PC-9 (cell line): ENCODE measurements around the gene PRMT5. TPM values are rescaled to one million over a fixed set of nuclear protein-coding genes. Genes with fewer than 3 reads are reported as not detected.
"Not testable (repeated sequence)": the region's sequence is repeated elsewhere in the genome, so short reads cannot be mapped to it uniquely, and the experiment has no call there.

Experiments used
- BruUV-seq: library from RNA; stranded (reverse); fragments of 400-500 nt; replicated peaks from 2 replicates; lab custom pipeline; 2021; lab: Mats Ljungman, UMichigan
- CTCF ChIA-PET: fragments of 300-600 bp; sonication (Branson Sonifier 250); formaldehyde crosslinking; loops from one replicate; lab custom pipeline; 2022; ENCODE audit warnings: antibody characterized with exemption; lab: Charles Lee
- POLR2A ChIA-PET: fragments of 300-600 bp; sonication (Branson Sonifier 250); formaldehyde crosslinking; loops from one replicate; lab custom pipeline; 2022; ENCODE audit warnings: antibody characterized with exemption; ENCODE audit not compliant: unreplicated experiment; lab: Charles Lee
- DNase-seq, 2 experiments: peaks; one replicate each; pipeline versions ENCODE4 v3.0.0 to v3.0.0-alpha.2; 2015 to 2022; ENCODE audit warnings: mixed read lengths in 1 of 2
- H2AFZ ChIP-seq: fragments of 200-600 bp; sonication (generic); 2 replicates; pipeline ENCODE4 v1.8.1; 2017; ENCODE audit warnings: antibody characterized with exemption
- H3F3A ChIP-seq: fragments of 200-600 bp; sonication (generic); 2 replicates; pipeline ENCODE4 v1.8.1; 2017; ENCODE audit warnings: antibody characterized with exemption, mild to moderate bottlenecking, low read depth; ENCODE audit not compliant: insufficient read depth
- H3K27ac ChIP-seq: fragments of 200-600 bp; sonication (generic); 2 replicates; pipeline ENCODE4 v1.6.1; 2016; ENCODE audit warnings: mixed run types
- H3K27me3 ChIP-seq: fragments of 200-600 bp; sonication (generic); 2 replicates; pipeline ENCODE4 v1.6.1; 2016; ENCODE audit warnings: low read depth, mixed run types; ENCODE audit not compliant: insufficient read depth
- H3K36me3 ChIP-seq: fragments of 200-600 bp; sonication (generic); 2 replicates; pipeline ENCODE4 v1.6.1; 2016; ENCODE audit warnings: low read depth, mixed run types
- H3K4me1 ChIP-seq: fragments of 200-600 bp; sonication (generic); replicated peaks from 2 replicates; pipeline ENCODE4 v1.6.1; 2016; ENCODE audit warnings: mixed run types; ENCODE audit not compliant: insufficient read depth
- H3K4me2 ChIP-seq: fragments of 200-600 bp; sonication (generic); 2 replicates; pipeline ENCODE4 v1.6.1; 2017; ENCODE audit warnings: mixed run types
- H3K4me3 ChIP-seq: fragments of 200-600 bp; sonication (generic); 2 replicates; pipeline ENCODE4 v1.6.1; 2016; ENCODE audit warnings: mixed run types
- H3K79me2 ChIP-seq: fragments of 200-600 bp; sonication (generic); 2 replicates; pipeline ENCODE4 v1.6.1; 2017; ENCODE audit warnings: low read depth, mixed run types
- H3K9me2 ChIP-seq: fragments of 200-600 bp; sonication (generic); 2 replicates; pipeline ENCODE4 v1.8.1; 2017; ENCODE audit warnings: mild to moderate bottlenecking; ENCODE audit not compliant: insufficient read depth
- H3K9me3 ChIP-seq: fragments of 200-600 bp; sonication (generic); 2 replicates; pipeline ENCODE4 v1.8.1; 2016; ENCODE audit warnings: low read depth; ENCODE audit not compliant: insufficient read depth
- H4K20me1 ChIP-seq: fragments of 200-600 bp; sonication (generic); 2 replicates; pipeline ENCODE4 v1.8.1; 2017; ENCODE audit not compliant: insufficient read depth
- EZH2 ChIP-seq: fragments of 200-600 bp; sonication (generic); IDR thresholded peaks from 2 replicates; pipeline ENCODE4 v1.8.0; 2017; ENCODE audit warnings: antibody characterized with exemption, low read depth
- intact Hi-C: fragments of 100-400 bp; cut with micrococcal nuclease; formaldehyde crosslinking; loops from one replicate; pipeline ENCODE4 v1.10.0; 2022; ENCODE audit not compliant: unreplicated experiment
- total RNA-seq: library from RNA; stranded (reverse); gene quantifications from 2 replicates; pipeline ENCODE4 v1.2.3, GENCODE V29; 2021
- TF ChIP-seq, protein P1 (sequence below): fragments of 200-600 bp; sonication (generic); conservative IDR thresholded peaks from 2 replicates; pipeline ENCODE4 v1.6.1; 2017; ENCODE audit warnings: mixed run types, antibody characterized with exemption, mild to moderate bottlenecking, moderate library complexity

Gene PRMT5
- total RNA-seq, 1 experiment from 2014 or later: 73.2 TPM

DNA sequence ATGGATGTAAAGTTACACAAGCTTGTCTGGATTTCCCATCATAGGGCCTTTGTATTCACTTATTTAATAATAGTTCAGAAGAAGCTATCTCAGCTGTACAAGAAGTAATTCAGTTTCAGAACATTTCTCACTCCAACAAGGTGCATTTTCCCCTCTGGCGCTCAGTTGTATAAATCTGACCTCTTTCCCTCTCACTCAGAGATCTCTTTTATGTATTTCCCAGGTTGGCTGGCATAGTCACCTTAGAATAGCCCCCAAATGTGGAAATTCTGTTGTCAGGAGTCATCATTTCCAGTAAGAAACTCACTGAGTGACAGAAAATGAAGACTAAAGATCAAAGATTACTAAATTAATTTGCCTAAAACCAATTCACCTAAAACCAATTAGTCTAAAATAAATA, 42.0 kb upstream of the PRMT5 start:
- no peaks in the 10 kb centered on the region; the same call in none of the 2 replicates for H3F3A ChIP-seq
- POLR2A ChIA-PET: no interaction called here
- no peaks in the 10 kb centered on the region for H3K9me3 ChIP-seq
- no peak overlapping the region for H3K4me3 ChIP-seq
- BruUV-seq: no TSS peak
- intact Hi-C loops: no loop called here
- peaks cover 5% of the 10 kb centered on the region for H3K36me3 ChIP-seq
- H3K4me2 ChIP-seq: no peak overlapping the region
- CTCF ChIA-PET: no interaction called here
- no peaks in the 10 kb centered on the region for H4K20me1 ChIP-seq
- DNase-seq: no peak
- H3K27me3 ChIP-seq: no peaks in the 10 kb centered on the region
- no peaks in the 10 kb centered on the region for H3K9me2 ChIP-seq
- H3K79me2 ChIP-seq: no peaks in the 10 kb centered on the region
- peaks cover 3% of the 10 kb centered on the region; the same call in 1 of the 2 replicates for H3K4me1 ChIP-seq
- no peak overlapping the region for H2AFZ ChIP-seq
- H3K27ac ChIP-seq: no peak overlapping the region
- no peak for TF ChIP-seq EZH2
- TF ChIP-seq, protein P1, sequence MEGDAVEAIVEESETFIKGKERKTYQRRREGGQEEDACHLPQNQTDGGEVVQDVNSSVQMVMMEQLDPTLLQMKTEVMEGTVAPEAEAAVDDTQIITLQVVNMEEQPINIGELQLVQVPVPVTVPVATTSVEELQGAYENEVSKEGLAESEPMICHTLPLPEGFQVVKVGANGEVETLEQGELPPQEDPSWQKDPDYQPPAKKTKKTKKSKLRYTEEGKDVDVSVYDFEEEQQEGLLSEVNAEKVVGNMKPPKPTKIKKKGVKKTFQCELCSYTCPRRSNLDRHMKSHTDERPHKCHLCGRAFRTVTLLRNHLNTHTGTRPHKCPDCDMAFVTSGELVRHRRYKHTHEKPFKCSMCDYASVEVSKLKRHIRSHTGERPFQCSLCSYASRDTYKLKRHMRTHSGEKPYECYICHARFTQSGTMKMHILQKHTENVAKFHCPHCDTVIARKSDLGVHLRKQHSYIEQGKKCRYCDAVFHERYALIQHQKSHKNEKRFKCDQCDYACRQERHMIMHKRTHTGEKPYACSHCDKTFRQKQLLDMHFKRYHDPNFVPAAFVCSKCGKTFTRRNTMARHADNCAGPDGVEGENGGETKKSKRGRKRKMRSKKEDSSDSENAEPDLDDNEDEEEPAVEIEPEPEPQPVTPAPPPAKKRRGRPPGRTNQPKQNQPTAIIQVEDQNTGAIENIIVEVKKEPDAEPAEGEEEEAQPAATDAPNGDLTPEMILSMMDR: no peak

- H3K79me2 ChIP-seq: no peaks in the 10 kb centered on the region
- no peak for TF ChIP-seq EZH2
- TF ChIP-seq, protein P1: no peak
- H3K27me3 ChIP-seq: no peaks in the 10 kb centered on the region
- no peaks in the 10 kb centered on the region for H3K9me3 ChIP-seq
- H3K9me2 ChIP-seq: no peaks in the 10 kb centered on the region
- H3K4me2 ChIP-seq: no peak overlapping the region
- no peaks in the 10 kb centered on the region for H3K4me1 ChIP-seq
- intact Hi-C loops: no loop called here
- H2AFZ ChIP-seq: no peak overlapping the region
- no TSS peak for BruUV-seq
- no peaks in the 10 kb centered on the region; the same call in 1 of the 2 replicates for H3F3A ChIP-seq
- H4K20me1 ChIP-seq: no peaks in the 10 kb centered on the region
- no peak for DNase-seq
- no peaks in the 10 kb centered on the region for H3K36me3 ChIP-seq
- ChIA-PET CTCF (no interaction called here), POLR2A (no interaction called here)
- no peak overlapping the region for H3K4me3 ChIP-seq
- no peak overlapping the region for H3K27ac ChIP-seq
Observed at GRCh38 chr14:22966783-22967269, 37.6 kb upstream of the PRMT5 start.

DNA sequence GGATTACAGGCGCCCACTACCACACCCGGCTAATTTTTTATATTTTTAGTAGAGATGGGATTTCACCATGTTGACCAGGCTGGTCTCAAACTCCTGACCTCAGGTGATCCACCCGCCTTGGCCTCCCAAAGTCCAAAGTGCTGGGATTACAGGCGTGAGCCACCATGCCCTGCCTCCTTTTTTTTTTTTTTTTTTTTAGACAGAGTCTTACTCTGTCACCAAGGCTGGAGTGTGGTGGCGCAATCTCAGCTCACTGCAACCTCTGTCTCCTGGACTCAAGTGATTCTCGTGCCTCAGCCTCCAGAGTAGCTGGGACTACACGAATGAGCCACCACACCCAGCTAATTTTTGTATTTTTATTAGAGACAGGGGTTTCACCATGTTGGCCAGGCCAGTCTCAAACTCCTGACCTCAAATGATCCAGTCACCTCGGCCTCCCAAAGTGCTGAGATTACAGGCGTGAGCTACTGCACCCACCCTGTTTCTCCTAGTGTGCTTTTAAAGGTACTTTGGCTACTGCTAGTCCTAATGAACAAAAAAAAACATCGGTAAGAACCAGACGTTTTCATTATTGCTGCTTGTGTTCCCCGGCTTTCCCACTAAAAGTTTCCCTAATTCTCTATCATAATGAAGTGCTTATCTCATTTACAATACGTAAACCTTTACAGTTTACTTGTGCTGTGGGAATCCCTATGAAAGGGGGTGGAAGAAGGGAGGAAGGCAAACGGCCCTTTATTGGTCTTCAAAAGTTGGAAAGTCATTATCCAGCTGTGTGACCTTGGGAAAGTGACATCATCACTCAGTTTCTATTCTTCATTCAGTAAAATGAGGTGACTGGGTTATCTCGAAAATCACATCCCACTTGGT, 37.0 kb upstream of the PRMT5 start:
- H3F3A ChIP-seq, H3K27ac ChIP-seq, H3K79me2 ChIP-seq, H3K36me3 ChIP-seq, H3K9me2 ChIP-seq, H4K20me1 ChIP-seq, BruUV-seq, H3K27me3 ChIP-seq, H3K4me2 ChIP-seq, intact Hi-C loops, H3K9me3 ChIP-seq, H2AFZ ChIP-seq, DNase-seq, H3K4me3 ChIP-seq, H3K4me1 ChIP-seq: not testable (repeated sequence)
- POLR2A ChIA-PET: interaction anchor here (0.6 kb wide), 1 partner anchor 41 kb away, joined by 3 read pairs; no protein-coding TSS in a partner anchor
- CTCF ChIA-PET: interaction anchor here (0.7 kb wide), 1 partner anchor 63 kb away, joined by 3 read pairs; no protein-coding TSS in a partner anchor
